Natural killer cell (primary cell): Measurements from ENCODE around the gene CD72. TPM values are rescaled to one million over a fixed set of nuclear protein-coding genes. Genes with fewer than 3 reads are reported as not detected.

Experiments
- ATAC-seq, 3 donors: fragments of 150-1000 bp in 2 of 3; fragments of 200-7000 bp in 1 of 3; cut with Tn5 transposase; 1 replicate in 1 of 3; 2 replicates in 2 of 3; pipeline ENCODE4 v1.10.0; 2021; ENCODE audit warnings: mild to moderate bottlenecking in 2 of 3, moderate library complexity in 2 of 3
- DNase-seq, 2 donors: peaks; one replicate each; pipeline versions ENCODE4 v3.0.0 to v3.0.0-alpha.2; 2013 to 2021; ENCODE audit warnings: mixed read lengths in 1 of 2
- H3K27ac ChIP-seq: one replicate; pipeline ENCODE4 v1.5.1; 2013; ENCODE audit warnings: mild to moderate bottlenecking, low read length
- H3K27me3 ChIP-seq: one replicate; pipeline ENCODE4 v1.6.1; 2013; ENCODE audit warnings: low read length; ENCODE audit not compliant: control insufficient read depth, insufficient read depth
- H3K36me3 ChIP-seq: one replicate; pipeline ENCODE4 v1.6.1; 2013; ENCODE audit warnings: low read length; ENCODE audit not compliant: control insufficient read depth, insufficient read depth
- H3K4me1 ChIP-seq: one replicate; pipeline ENCODE4 v1.6.1; 2013; ENCODE audit warnings: low read length; ENCODE audit not compliant: control insufficient read depth, insufficient read depth
- H3K4me3 ChIP-seq: one replicate; pipeline ENCODE4 v1.5.1; 2013; ENCODE audit warnings: low read length
- H3K9me3 ChIP-seq: one replicate; pipeline ENCODE4 v1.6.1; 2013; ENCODE audit warnings: low read length; ENCODE audit not compliant: control insufficient read depth, insufficient read depth
- H3K27ac Mint-ChIP-seq, 2 donors: one replicate each; pipeline ENCODE4 v1.8.0; 2022; ENCODE audit warnings: mild to moderate bottlenecking in 2 of 2, mixed read lengths in 2 of 2, moderate library complexity in 1 of 2
- H3K27me3 Mint-ChIP-seq, 2 donors: one replicate each; pipeline ENCODE4 v1.8.0; 2022; ENCODE audit warnings: low read depth in 2 of 2, mixed read lengths in 2 of 2
- H3K36me3 Mint-ChIP-seq: one replicate; pipeline ENCODE4 v1.8.0; 2022; ENCODE audit warnings: mixed read lengths
- H3K4me1 Mint-ChIP-seq, 2 donors: one replicate each; pipeline ENCODE4 v1.8.0; 2022; ENCODE audit warnings: mixed read lengths in 2 of 2
- H3K4me3 Mint-ChIP-seq: one replicate; pipeline ENCODE4 v1.8.0; 2022; ENCODE audit warnings: mild to moderate bottlenecking, moderate library complexity, mixed read lengths
- H3K9me3 Mint-ChIP-seq, 2 donors: one replicate each; pipeline ENCODE4 v1.8.0; 2022; ENCODE audit warnings: mixed read lengths in 2 of 2
- WGBS: methylation state at CpG from one replicate; pipeline ENCODE4 v1.1.7; 2013; ENCODE audit warnings: missing lambda C conversion rate; ENCODE audit not compliant: insufficient coverage; 5-methylcytosine and 5-hydroxymethylcytosine counted together
- intact Hi-C: fragments of 100-400 bp; cut with micrococcal nuclease; formaldehyde crosslinking; loops from one replicate; pipeline ENCODE4 v1.14.2; 2022
- total RNA-seq, 4 donors: library from RNA; stranded (reverse); fragments of 120-200 nt in 1 of 4; gene quantifications; one replicate each; pipeline versions ENCODE4 v1.2.3 to v1.2.4, GENCODE V29; 2013 to 2022
- TF ChIP-seq, protein P1 (sequence below): fragments of 200-600 bp; IDR thresholded peaks from one replicate; pipeline ENCODE4 v1.8.0; 2022; ENCODE audit warnings: antibody characterized with exemption

Gene CD72
- total RNA-seq, 3 donors from 2014 or later (not counting 1 experiment from before 2014, with no cell fraction given) = 27.0 to 48.1 (median 32.3) TPM

GRCh38 chr9:35636135-35636876 lies 18.1 kb upstream of the CD72 start:
- intact Hi-C loops = no loop called here
- no peaks in the 10 kb centered on the region for H3K9me3 ChIP-seq
- Mint-ChIP-seq H3K4me3 (peak overlapping the region; percentile 76), H3K27me3 (no peaks in the 10 kb centered on the region), H3K4me1 (peaks cover 61 to 62% of the 10 kb centered on the region in 2 donors), H3K27ac (peak overlapping the region; percentile 94 to 97), H3K36me3 (no peaks in the 10 kb centered on the region), H3K9me3 (no peaks in the 10 kb centered on the region)
- no peak overlapping the region for H3K4me3 ChIP-seq
- TF ChIP-seq, protein P1, sequence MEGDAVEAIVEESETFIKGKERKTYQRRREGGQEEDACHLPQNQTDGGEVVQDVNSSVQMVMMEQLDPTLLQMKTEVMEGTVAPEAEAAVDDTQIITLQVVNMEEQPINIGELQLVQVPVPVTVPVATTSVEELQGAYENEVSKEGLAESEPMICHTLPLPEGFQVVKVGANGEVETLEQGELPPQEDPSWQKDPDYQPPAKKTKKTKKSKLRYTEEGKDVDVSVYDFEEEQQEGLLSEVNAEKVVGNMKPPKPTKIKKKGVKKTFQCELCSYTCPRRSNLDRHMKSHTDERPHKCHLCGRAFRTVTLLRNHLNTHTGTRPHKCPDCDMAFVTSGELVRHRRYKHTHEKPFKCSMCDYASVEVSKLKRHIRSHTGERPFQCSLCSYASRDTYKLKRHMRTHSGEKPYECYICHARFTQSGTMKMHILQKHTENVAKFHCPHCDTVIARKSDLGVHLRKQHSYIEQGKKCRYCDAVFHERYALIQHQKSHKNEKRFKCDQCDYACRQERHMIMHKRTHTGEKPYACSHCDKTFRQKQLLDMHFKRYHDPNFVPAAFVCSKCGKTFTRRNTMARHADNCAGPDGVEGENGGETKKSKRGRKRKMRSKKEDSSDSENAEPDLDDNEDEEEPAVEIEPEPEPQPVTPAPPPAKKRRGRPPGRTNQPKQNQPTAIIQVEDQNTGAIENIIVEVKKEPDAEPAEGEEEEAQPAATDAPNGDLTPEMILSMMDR = no peak
- no peaks in the 10 kb centered on the region for H3K36me3 ChIP-seq
- no peaks in the 10 kb centered on the region for H3K27me3 ChIP-seq
- ATAC-seq (peak in 2 of 3 donors; percentile 22 to 34), DNase-seq (no peak)
- 96% methylated on average over 6 of the region's 9 CpGs for WGBS
- H3K4me1 ChIP-seq = peaks cover 42% of the 10 kb centered on the region
- peak overlapping the region; percentile 80 for H3K27ac ChIP-seq

GRCh38 chr9:35635730-35636129 lies 17.5 kb upstream of the CD72 start:
- Histone ChIP-seq H3K36me3 (no peaks in the 10 kb centered on the region), H3K27me3 (no peaks in the 10 kb centered on the region), H3K4me1 (peaks cover 42% of the 10 kb centered on the region), H3K9me3 (no peaks in the 10 kb centered on the region), H3K4me3 (no peak overlapping the region), H3K27ac (peak overlapping the region; percentile 80)
- peak overlapping the region; percentile 76 for H3K4me3 Mint-ChIP-seq
- peak overlapping the region; percentile 94 to 97 for H3K27ac Mint-ChIP-seq
- H3K36me3 Mint-ChIP-seq = no peaks in the 10 kb centered on the region
- no peak for DNase-seq
- no peak for ATAC-seq
- TF ChIP-seq, protein P1 = no peak
- intact Hi-C loops = loop anchor here (2.0 kb wide), 1 partner anchor 15 kb away; no protein-coding TSS in a partner anchor
- peaks cover 56 to 57% of the 10 kb centered on the region in 2 donors for H3K4me1 Mint-ChIP-seq
- no peaks in the 10 kb centered on the region for H3K9me3 Mint-ChIP-seq
- H3K27me3 Mint-ChIP-seq = no peaks in the 10 kb centered on the region

DNA sequence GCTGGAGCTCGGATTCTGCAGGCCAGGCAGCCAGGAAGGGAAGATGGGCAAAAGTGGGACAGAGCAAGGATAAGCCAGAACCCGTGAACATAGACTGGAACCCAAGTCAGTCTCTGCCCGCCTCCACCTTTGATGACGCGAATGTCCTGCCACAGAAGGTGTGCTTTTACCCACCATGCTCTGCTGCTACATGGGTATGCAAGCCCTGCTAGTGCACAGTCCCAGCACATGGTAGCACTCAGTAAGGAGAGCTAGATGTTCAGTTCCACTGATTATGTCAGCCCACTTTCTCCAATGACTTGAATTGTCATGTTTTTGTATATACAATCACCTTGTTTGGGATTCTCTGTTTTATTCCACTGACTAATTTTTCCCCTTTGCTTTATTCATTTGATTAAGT lies 11.4 kb upstream of the CD72 start:
- TF ChIP-seq, protein P1 = no peak
- ATAC-seq = no peak
- H3K36me3 ChIP-seq = no peaks in the 10 kb centered on the region
- Mint-ChIP-seq H3K36me3 (no peaks in the 10 kb centered on the region), H3K9me3 (no peaks in the 10 kb centered on the region), H3K4me3 (no peak overlapping the region), H3K27me3 (no peaks in the 10 kb centered on the region), H3K27ac (no peak overlapping the region), H3K4me1 (peaks cover 2 to 9% of the 10 kb centered on the region in 2 donors)
- no peaks in the 10 kb centered on the region for H3K27me3 ChIP-seq
- 94% methylated on average over 5 of the region's 5 CpGs for WGBS
- H3K4me1 ChIP-seq = no peaks in the 10 kb centered on the region
- no peak for DNase-seq
- H3K4me3 ChIP-seq = no peak overlapping the region
- no peaks in the 10 kb centered on the region for H3K9me3 ChIP-seq
- H3K27ac ChIP-seq = no peak overlapping the region
- intact Hi-C loops = no loop called here
